C4-2B (cell line): ENCODE results near the gene CBY3.

Experiments used
- H3K27ac ChIP-seq: fragments of 450-650 bp; 2 replicates; pipeline ENCODE4 v1.5.1; 2017
- CTCF ChIP-seq: fragments of 450-650 bp; conservative IDR thresholded peaks from 2 replicates; pipeline ENCODE4 v1.5.1; 2017; ENCODE audit warnings: mild to moderate bottlenecking
- ZFX ChIP-seq: fragments of 450-650 bp; IDR thresholded peaks from 2 replicates; pipeline ENCODE4 v1.6.1; 2017

CBY3 gene

DNA sequence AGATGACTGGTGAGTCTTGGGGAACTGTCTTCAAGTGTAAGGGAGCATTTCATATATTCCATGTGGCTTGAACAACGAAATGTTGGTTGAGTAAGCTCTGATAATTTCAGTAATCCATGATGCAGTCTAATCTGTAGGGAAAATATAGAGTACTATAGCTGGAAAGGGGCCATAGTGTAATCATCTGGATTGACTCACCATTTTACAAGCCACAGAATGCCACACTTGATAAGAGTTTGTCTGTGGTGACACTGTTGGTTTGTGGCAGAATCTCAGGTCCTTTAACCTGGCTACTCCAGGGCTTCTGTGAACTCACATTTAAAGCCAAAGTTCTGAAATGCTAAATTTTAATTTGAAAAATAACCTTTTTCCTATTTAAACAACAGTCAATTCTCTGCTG lies 35.5 kb upstream of the CBY3 start:
- H3K27ac ChIP-seq: no peak overlapping the region

GRCh38 chr5:179700401-179700918 lies 19.6 kb upstream of the CBY3 start:
- peak overlapping the region; percentile 99; the same call in 1 of the 2 replicates for H3K27ac ChIP-seq
- no peak for TF ChIP-seq ZFX
- no peak for TF ChIP-seq CTCF

More for the DNA sequence above, 35.5 kb upstream of the CBY3 start:
- no peak for TF ChIP-seq CTCF

DNA sequence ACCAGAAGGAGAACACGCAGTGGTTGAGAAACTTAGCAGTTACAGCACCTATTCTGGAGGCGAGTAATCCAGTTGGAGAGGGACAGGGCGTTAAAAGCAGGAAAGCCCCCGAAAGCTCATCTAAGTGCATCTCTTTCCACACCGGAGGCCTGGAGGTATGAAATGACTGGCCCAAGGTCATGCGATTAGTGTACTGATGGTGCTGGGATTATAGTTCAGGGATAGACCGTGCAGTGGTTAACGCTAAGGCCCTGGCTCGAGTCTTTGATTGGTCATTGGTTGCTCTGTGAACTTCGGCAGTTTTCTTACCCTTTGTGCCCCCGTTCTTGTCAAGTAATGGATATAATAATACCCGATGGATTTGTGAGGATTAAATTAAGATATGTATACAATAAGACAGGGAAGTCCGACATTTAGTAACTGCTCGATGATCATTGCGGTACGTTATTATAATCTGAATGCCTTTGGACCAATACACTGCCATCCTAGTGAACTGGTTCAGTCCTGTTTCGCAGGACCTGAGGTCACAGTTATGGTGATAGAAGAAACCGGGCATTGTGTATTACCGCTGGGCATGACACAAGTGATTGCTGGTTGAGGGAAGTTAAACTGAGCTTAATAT lies 18.9 kb upstream of the CBY3 start:
- no peak for TF ChIP-seq CTCF
- TF ChIP-seq ZFX: no peak
- peak overlapping the region; percentile 99 for H3K27ac ChIP-seq

DNA sequence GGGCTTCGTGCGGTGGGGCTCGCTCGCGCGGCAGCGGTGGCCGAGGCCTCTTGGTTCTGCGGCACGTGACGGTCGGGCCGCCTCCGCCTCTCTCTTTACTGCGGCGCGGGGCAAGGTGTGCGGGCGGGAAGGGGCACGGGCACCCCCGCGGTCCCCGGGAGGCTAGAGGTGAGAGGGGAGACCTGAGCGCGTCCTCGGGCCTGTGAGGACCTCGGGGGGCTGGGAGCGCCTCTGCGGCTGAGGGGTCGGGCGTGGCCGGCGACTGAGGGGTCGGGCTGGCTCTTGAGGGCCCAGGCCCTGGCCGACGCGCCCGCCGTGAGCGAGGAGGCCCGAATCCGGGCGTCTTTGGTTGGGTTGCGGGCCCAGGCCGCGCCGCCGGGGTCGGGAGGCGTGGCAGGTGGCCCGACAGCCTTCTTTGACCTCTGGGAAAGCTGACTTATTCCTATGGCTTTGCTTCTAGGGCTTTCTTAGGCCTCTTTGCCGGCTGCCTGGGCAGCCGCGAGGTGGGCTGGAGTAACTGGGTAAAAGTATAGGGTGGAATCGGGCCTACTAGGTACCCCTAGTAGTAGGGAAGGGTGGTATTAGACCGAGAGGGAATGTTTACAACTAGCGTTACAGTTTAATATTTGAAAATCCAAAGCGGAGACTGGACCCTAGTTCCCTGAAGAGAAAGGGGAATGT lies 18.2 kb upstream of the CBY3 start, which contains the start of gene CANX:
Gene CANX, plus strand, starts transcription at position 33 of the 681 bp plus-strand sequence. CDS start 6,715 bp downstream, outside the sequence.
- TF ChIP-seq CTCF (no peak), ZFX (peak; percentile 94)
- H3K27ac ChIP-seq: peak within 1 kb of the TSS; percentile 99

DNA sequence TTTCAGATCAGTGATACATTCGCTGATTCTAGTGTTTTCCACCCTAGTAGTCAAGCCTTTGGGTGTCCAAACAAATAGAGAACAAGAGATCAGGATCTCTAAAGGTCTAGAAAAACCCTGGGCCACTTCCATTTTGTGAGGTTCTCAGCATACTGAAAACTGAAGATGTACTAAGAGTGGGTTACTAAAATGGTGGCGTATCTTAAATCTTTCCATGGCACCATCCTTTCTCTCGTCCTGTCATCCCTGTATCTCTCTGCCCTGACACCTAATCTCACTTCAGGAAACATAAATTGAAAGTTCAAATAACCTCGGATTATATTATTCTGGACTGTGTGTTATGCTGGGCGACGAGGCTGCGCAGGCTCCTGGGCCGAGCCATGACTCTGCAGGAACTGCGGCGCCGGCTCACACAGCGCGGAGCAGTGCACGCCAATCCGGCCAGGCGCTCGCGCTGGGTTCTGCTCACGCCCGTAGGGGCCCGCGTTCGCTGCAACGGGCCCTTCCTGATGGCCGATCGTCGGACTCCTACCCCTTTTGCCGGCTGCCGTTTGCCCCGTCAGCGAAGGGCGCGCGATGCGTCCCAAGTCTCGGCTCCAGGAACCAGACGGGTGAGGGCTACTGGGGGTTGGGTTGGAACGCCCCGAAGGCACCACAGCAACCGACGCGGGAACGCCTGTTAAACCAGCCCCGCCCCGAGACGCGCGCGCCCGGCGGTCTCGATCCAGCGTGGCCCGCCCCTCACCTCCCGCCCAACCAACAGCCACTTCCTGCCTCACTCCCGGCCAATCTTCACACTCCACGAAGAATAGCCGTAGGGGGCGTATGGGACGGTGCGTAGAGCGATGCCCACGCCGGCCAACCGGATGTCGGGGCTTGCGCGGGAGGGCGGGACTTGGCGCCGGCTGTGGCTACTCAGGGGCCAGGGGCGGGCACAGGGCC lies 17.4 kb upstream of the CBY3 start:
- TF ChIP-seq ZFX (peak; percentile 16; the same call in 1 of the 2 replicates), CTCF (no peak)
- H3K27ac ChIP-seq: peak overlapping the region; percentile 99

- H3K27ac ChIP-seq: peak overlapping the region; percentile 99
Observed at GRCh38 chr5:179697543-179697942, 16.7 kb upstream of the CBY3 start.

GRCh38 chr5:179697108-179697507 lies 16.3 kb upstream of the CBY3 start:
- TF ChIP-seq ZFX: no peak
- no peak for TF ChIP-seq CTCF
- peak overlapping the region; percentile 99 for H3K27ac ChIP-seq
